Trophoblast cell (in vitro differentiated cells and primary cell): ENCODE measurements around the gene RTRAF.

ENCODE experiments used
- DNase-seq, 2 donors: peaks; one replicate each; pipeline ENCODE4 v3.0.0-alpha.2; 2016
- H2AFZ ChIP-seq: 2 replicates; pipeline ENCODE4 v1.6.1; 2013; ENCODE audit warnings: low read length, moderate library complexity, mild to moderate bottlenecking; ENCODE audit not compliant: insufficient read depth, poor library complexity
- H2AK5ac ChIP-seq: 2 replicates; pipeline ENCODE4 v1.6.1; 2013; ENCODE audit warnings: mild to moderate bottlenecking, low read length
- H2BK120ac ChIP-seq: 2 replicates; pipeline ENCODE4 v1.6.1; 2013; ENCODE audit warnings: low read length, mild to moderate bottlenecking, moderate library complexity; ENCODE audit not compliant: insufficient read depth, poor library complexity
- H2BK12ac ChIP-seq: 2 replicates; pipeline ENCODE4 v1.6.1; 2013; ENCODE audit warnings: mild to moderate bottlenecking, low read length, moderate library complexity
- H2BK5ac ChIP-seq: 2 replicates; pipeline ENCODE4 v1.6.1; 2013; ENCODE audit warnings: low read length, low read depth, moderate library complexity, mild to moderate bottlenecking; ENCODE audit not compliant: poor library complexity
- H3K14ac ChIP-seq: 2 replicates; pipeline ENCODE4 v1.6.1; 2013; ENCODE audit warnings: mild to moderate bottlenecking, low read length
- H3K18ac ChIP-seq: 2 replicates; pipeline ENCODE4 v1.6.1; 2013; ENCODE audit warnings: mild to moderate bottlenecking, low read length
- H3K23ac ChIP-seq: 2 replicates; pipeline ENCODE4 v1.6.1; 2013; ENCODE audit warnings: low read length
- H3K27ac ChIP-seq: 2 replicates; pipeline ENCODE4 v1.5.1; 2013; ENCODE audit warnings: low read depth, mild to moderate bottlenecking, inconsistent platforms, low read length, moderate library complexity
- H3K27me3 ChIP-seq: 2 replicates; pipeline ENCODE4 v1.6.1; 2013; ENCODE audit warnings: inconsistent platforms, mild to moderate bottlenecking, low read length, moderate library complexity; ENCODE audit not compliant: insufficient read depth
- H3K36me3 ChIP-seq, 2 experiments: 1 replicate in 1 of 2; 2 replicates in 1 of 2; pipeline ENCODE4 v1.6.1; 2013; ENCODE audit warnings: low read length in 2 of 2, mild to moderate bottlenecking in 2 of 2, moderate library complexity in 1 of 2; ENCODE audit not compliant: insufficient read depth in 2 of 2, control insufficient read depth in 1 of 2
- H3K4ac ChIP-seq: 2 replicates; pipeline ENCODE4 v1.6.1; 2013; ENCODE audit warnings: low read depth, mild to moderate bottlenecking, low read length, moderate library complexity
- H3K4me1 ChIP-seq, 2 experiments: 1 replicate in 1 of 2; 2 replicates in 1 of 2; pipeline ENCODE4 v1.6.1; 2013; ENCODE audit warnings: low read length in 2 of 2, mild to moderate bottlenecking in 2 of 2, moderate library complexity in 1 of 2; ENCODE audit not compliant: insufficient read depth in 2 of 2, control insufficient read depth in 1 of 2
- H3K4me2 ChIP-seq: 2 replicates; pipeline ENCODE4 v1.6.1; 2013; ENCODE audit warnings: inconsistent platforms, mild to moderate bottlenecking, low read length, moderate library complexity
- H3K4me3 ChIP-seq: 2 replicates; pipeline ENCODE4 v1.5.1; 2013; ENCODE audit warnings: mild to moderate bottlenecking, low read depth, low read length, inconsistent platforms
- H3K79me1 ChIP-seq: one replicate; pipeline ENCODE4 v1.6.1; 2013; ENCODE audit warnings: low read length
- H3K79me2 ChIP-seq: 2 replicates; pipeline ENCODE4 v1.6.1; 2013; ENCODE audit warnings: low read length, mild to moderate bottlenecking; ENCODE audit not compliant: control insufficient read depth, insufficient read depth, poor library complexity
- H3K9ac ChIP-seq: 2 replicates; pipeline ENCODE4 v1.6.1; 2013; ENCODE audit warnings: mild to moderate bottlenecking, low read length
- H3K9me3 ChIP-seq: 2 replicates; pipeline ENCODE4 v1.6.1; 2013; ENCODE audit warnings: low read depth, mild to moderate bottlenecking, control low read depth, inconsistent platforms, low read length; ENCODE audit not compliant: insufficient read depth
- H4K12ac ChIP-seq: 2 replicates; pipeline ENCODE4 v1.6.1; 2013; ENCODE audit warnings: low read depth, mild to moderate bottlenecking, low read length, moderate library complexity
- H4K8ac ChIP-seq: 2 replicates; pipeline ENCODE4 v1.6.1; 2013; ENCODE audit warnings: low read depth, mild to moderate bottlenecking, low read length, moderate library complexity
- H4K91ac ChIP-seq: one replicate; pipeline ENCODE4 v1.6.1; 2013; ENCODE audit warnings: low read depth, mild to moderate bottlenecking, low read length, moderate library complexity
- WGBS: extraction: QIAGEN DNeasy Blood & Tissue Kit; methylation state at CpG from one replicate; pipeline ENCODE4 v1.1.7; 2013; ENCODE audit warnings: missing lambda C conversion rate; ENCODE audit not compliant: insufficient read length, insufficient coverage; ENCODE audit errors: extremely low coverage; 5-methylcytosine and 5-hydroxymethylcytosine counted together

RTRAF gene

DNA sequence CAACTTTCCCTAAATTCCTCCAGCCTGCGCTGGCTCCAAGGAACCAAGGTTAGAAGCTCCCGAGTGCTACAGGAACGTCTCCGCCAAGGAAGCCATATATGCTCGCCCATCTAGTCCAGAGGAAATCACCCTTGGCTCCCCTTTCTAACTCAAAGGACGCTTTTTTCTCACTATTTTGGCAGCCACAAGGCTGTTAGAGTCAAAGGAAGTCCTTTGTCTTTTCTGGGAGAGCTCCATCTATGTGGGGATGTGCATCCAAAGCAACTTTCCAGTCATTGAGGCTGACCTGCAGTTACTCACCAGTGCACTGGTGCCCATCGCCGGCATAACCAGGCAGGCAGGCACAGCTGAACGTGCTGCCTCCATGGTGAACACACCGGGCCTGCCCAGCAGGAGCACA is 37.6 kb downstream of the RTRAF start:
- Histone ChIP-seq H4K8ac (no peak overlapping the region), H3K36me3 (peaks cover 0 to 3% of the 10 kb centered on the region in 2 experiments), H2BK12ac (no peak overlapping the region), H4K12ac (no peak overlapping the region), H3K4me1 (no peaks in the 10 kb centered on the region), H2BK120ac (no peak overlapping the region), H3K14ac (no peak overlapping the region), H3K9ac (no peak overlapping the region), H2BK5ac (no peak overlapping the region), H2AK5ac (no peak overlapping the region), H3K79me2 (no peaks in the 10 kb centered on the region), H3K23ac (no peak overlapping the region), H3K4me3 (no peak overlapping the region), H3K79me1 (no peaks in the 10 kb centered on the region), H3K27me3 (no peaks in the 10 kb centered on the region), H2AFZ (no peak overlapping the region), H3K18ac (no peak overlapping the region), H4K91ac (no peak overlapping the region), H3K27ac (no peak overlapping the region), H3K9me3 (no peaks in the 10 kb centered on the region), H3K4ac (no peak overlapping the region), H3K4me2 (no peak overlapping the region)
- no peak for DNase-seq
- no CpG with 5 or more reads among the region's 10 CpGs for WGBS

GRCh38 chr14:52029881-52030280 is 40.5 kb downstream of the RTRAF start:
- Histone ChIP-seq H4K91ac (no peak overlapping the region), H4K8ac (no peak overlapping the region), H3K79me2 (no peaks in the 10 kb centered on the region), H3K14ac (no peak overlapping the region), H3K4me1 (peaks cover 3 to 4% of the 10 kb centered on the region in 2 experiments), H3K36me3 (peaks cover 0 to 3% of the 10 kb centered on the region in 2 experiments), H3K18ac (no peak overlapping the region), H2AK5ac (no peak overlapping the region), H3K23ac (no peak overlapping the region), H3K4me2 (no peak overlapping the region), H3K9me3 (no peaks in the 10 kb centered on the region), H2AFZ (no peak overlapping the region), H2BK5ac (no peak overlapping the region), H2BK12ac (no peak overlapping the region), H3K4ac (no peak overlapping the region), H3K27ac (no peak overlapping the region), H3K4me3 (no peak overlapping the region), H3K9ac (no peak overlapping the region), H3K27me3 (no peaks in the 10 kb centered on the region), H2BK120ac (no peak overlapping the region), H4K12ac (no peak overlapping the region), H3K79me1 (no peaks in the 10 kb centered on the region)
- DNase-seq = no peak
- WGBS = no CpG with 5 or more reads among the region's 1 CpG

DNA sequence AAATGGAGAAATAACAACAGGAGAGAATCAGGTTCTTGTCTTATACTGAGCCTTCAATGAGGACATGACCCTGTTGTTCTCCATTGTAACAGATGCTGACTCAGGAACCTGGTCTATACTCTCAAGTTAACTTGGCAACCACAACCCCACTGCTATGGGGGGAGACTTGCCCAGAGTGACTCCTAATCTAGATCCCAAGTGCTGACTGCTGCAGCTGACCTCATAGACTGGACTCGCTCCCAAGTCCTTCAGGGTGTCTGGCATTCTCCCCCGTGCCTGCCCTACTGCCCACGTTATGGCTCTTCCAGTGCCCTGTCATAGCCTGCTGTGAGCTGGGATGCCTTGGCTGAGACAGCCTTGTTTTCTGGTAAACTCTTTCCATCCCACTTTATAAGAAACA is 42.4 kb downstream of the RTRAF start:
- Histone ChIP-seq H3K4me1 (peaks cover 3 to 4% of the 10 kb centered on the region in 2 experiments), H4K12ac (no peak overlapping the region), H3K79me2 (no peaks in the 10 kb centered on the region), H2BK120ac (no peak overlapping the region), H3K23ac (no peak overlapping the region), H4K91ac (no peak overlapping the region), H3K4ac (no peak overlapping the region), H3K4me3 (no peak overlapping the region), H3K18ac (no peak overlapping the region), H4K8ac (no peak overlapping the region), H2BK5ac (no peak overlapping the region), H3K9me3 (no peaks in the 10 kb centered on the region), H3K9ac (no peak overlapping the region), H3K79me1 (no peaks in the 10 kb centered on the region), H3K14ac (no peak overlapping the region), H3K4me2 (no peak overlapping the region), H3K27me3 (no peaks in the 10 kb centered on the region), H2BK12ac (no peak overlapping the region), H3K36me3 (peaks cover 0 to 3% of the 10 kb centered on the region in 2 experiments), H2AFZ (no peak overlapping the region), H3K27ac (no peak overlapping the region), H2AK5ac (no peak overlapping the region)
- WGBS = no CpG with 5 or more reads among the region's 3 CpGs
- DNase-seq = no peak

DNA sequence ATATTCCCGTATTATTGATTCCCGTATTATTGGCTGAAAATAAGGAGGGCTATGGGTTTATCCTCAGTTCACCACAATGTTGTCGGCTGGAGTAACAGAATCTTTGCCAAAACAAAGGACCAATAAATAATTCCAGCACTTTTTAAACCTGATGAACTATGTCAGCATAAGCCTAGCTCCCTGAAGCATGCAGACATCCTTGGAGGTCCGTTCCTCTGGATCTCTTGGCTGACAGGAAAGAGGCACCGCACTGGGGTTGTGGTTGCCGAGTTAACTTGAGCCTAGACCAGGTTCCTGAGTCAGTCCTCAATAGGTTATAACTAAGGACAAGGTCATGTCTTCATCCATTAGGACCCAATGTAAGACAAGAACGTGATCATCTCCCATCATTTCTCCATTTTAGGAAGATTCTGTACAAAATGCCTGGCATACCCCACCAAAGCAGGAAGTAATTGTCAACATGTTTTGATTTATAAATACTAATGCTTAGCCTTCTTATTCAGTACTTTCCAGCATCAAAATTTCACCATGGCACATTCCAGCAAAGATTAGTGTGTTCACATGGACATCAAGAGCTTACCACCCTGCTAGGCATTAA is 43.0 kb downstream of the RTRAF start:
- Histone ChIP-seq H3K27ac (no peak overlapping the region), H3K4me2 (no peak overlapping the region), H3K23ac (no peak overlapping the region), H4K91ac (no peak overlapping the region), H3K4me1 (peaks cover 3 to 4% of the 10 kb centered on the region in 2 experiments), H4K12ac (no peak overlapping the region), H3K79me1 (no peaks in the 10 kb centered on the region), H2AFZ (no peak overlapping the region), H3K14ac (no peak overlapping the region), H3K4me3 (no peak overlapping the region), H2BK120ac (no peak overlapping the region), H3K18ac (no peak overlapping the region), H4K8ac (no peak overlapping the region), H2BK12ac (no peak overlapping the region), H3K36me3 (peaks cover 0 to 3% of the 10 kb centered on the region in 2 experiments), H3K27me3 (no peaks in the 10 kb centered on the region), H3K4ac (no peak overlapping the region), H3K9ac (no peak overlapping the region), H3K79me2 (no peaks in the 10 kb centered on the region), H2BK5ac (no peak overlapping the region), H3K9me3 (no peaks in the 10 kb centered on the region), H2AK5ac (no peak overlapping the region)
- no CpG with 5 or more reads among the region's 7 CpGs for WGBS
- no peak for DNase-seq
